GM15510 (cell line): ENCODE data around the gene BCL7C.

Source experiments
- POLR2A ChIP-seq: IDR thresholded peaks from 3 replicates; pipeline ENCODE4 v1.6.1; 2011; ENCODE audit warnings: borderline replicate concordance; ENCODE audit not compliant: insufficient read length; ENCODE audit errors: extremely low read depth

BCL7C gene

GRCh38 chr16:30904114-30904780 lies 10.4 kb upstream of the BCL7C start:
- TF ChIP-seq POLR2A, result no peak

- TF ChIP-seq POLR2A, result no peak
Observed at GRCh38 chr16:30903596-30903995, 9.7 kb upstream of the BCL7C start.

- TF ChIP-seq POLR2A, result no peak
Observed at GRCh38 chr16:30903002-30903401, 9.1 kb upstream of the BCL7C start.

GRCh38 chr16:30902029-30902972 lies 8.4 kb upstream of the BCL7C start:
- peak; percentile 55 for TF ChIP-seq POLR2A

- no peak for TF ChIP-seq POLR2A
Observed at GRCh38 chr16:30901201-30902028, 7.5 kb upstream of the BCL7C start.

GRCh38 chr16:30900588-30900987 lies 6.7 kb upstream of the BCL7C start:
- no peak for TF ChIP-seq POLR2A

GRCh38 chr16:30899794-30900193 lies 5.9 kb upstream of the BCL7C start:
- TF ChIP-seq POLR2A, result no peak

- TF ChIP-seq POLR2A, result peak; percentile 26
Observed at GRCh38 chr16:30896889-30897733, 3.2 kb upstream of the BCL7C start.

GRCh38 chr16:30896261-30896888 lies 2.5 kb upstream of the BCL7C start, which contains the start of gene CTF1:
TSS of gene CTF1 (plus strand) at chr16:30896614. CDS start at chr16:30896644, 30 bp downstream.
- no peak for TF ChIP-seq POLR2A

- no peak for TF ChIP-seq POLR2A
Observed at GRCh38 chr16:30895627-30896260, 1.9 kb upstream of the BCL7C start.

- no peak for TF ChIP-seq POLR2A
Observed at GRCh38 chr16:30894540-30895368, 877 bp upstream of the BCL7C start.

GRCh38 chr16:30893417-30893743 lies 497 bp downstream of the BCL7C start:
- TF ChIP-seq POLR2A, result no peak
